ENCODE measurements around the gene DBN1. TPM values are rescaled to one million over a fixed set of nuclear protein-coding genes. Genes with fewer than 3 reads are reported as not detected.

The DBN1 gene
- total and polyA plus RNA-seq, 9 of the 15 experiments (the other 6 are each of a cell fraction or from before 2014, with no cell fraction given): 0.25 to 87.2 (median 27.9) TPM

DNA sequence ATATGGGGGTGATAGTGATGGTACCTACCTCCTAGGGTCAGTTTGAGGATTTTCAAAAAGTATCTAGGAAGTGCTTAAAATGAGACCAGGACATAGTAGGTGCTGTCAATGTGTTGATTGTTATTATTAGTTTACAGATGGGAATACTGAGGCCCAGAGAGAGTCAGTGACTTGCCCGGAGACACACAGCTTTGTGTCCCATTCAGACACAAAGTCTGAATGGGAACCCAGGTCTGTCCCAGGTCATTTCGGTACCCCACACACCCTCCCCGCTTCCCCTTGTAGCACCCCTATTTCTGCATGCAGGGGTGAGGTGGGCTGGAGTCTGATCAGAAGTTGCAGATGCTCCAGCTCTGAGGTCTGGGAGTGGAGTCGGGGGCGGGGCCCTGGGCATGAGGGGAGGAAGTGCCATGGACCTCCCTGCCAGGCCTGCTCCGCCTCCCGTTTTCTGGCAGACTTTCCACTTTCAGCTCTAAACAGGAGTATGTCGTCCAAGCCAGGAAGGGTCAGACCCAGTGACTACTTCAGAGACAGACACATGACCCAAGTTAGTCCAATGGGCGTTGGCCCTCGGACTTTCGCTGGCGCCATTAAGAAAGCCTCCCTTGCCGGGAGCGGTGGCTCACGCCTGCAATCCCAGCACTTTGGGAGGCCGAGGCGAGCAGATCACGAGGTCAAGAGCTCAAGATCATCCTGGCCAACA, 3.2 kb upstream of the DBN1 start:
- in situ Hi-C loops (cut with MboI): no loop called here
- Histone ChIP-seq H3K27me3 (ENCODE audit: control insufficient read depth in 2 of 2, insufficient read depth in 2 of 2, low read length in 2 of 2) (no peaks in the 10 kb centered on the region), H3K9me1 (ENCODE audit: control insufficient read depth, insufficient read depth, low read length) (no peaks in the 10 kb centered on the region), H3K4me3 (no peak overlapping the region), H3K27ac (ENCODE audit: extremely low read depth, low read depth, low read length) (peak overlapping the region; percentile 45; the same call in 2 of the 3 replicates), H3K79me2 (ENCODE audit: control insufficient read depth, insufficient read depth, low read length) (peaks cover 12% of the 10 kb centered on the region), H3K4me2 (ENCODE audit: insufficient read depth, low read length) (no peak overlapping the region), H3K4me1 (replicated peaks in 1 of 2; ENCODE audit: control insufficient read depth in 2 of 2, insufficient read depth in 2 of 2, low read length in 2 of 2) (peaks cover 35 to 56% of the 10 kb centered on the region in 2 experiments), H3K9ac (ENCODE audit: insufficient read depth in 1 of 2, low read depth in 2 of 2, low read length in 2 of 2) (no peak overlapping the region), H2AFZ (ENCODE audit: low read depth, low read length) (peak overlapping the region; percentile 56; the same call in 1 of the 2 replicates), H4K20me1 (replicated peaks; ENCODE audit: control insufficient read depth, insufficient read depth, low read length) (no peaks in the 10 kb centered on the region), H3K36me3 (ENCODE audit: control insufficient read depth, insufficient read depth, low read length) (peaks cover 12% of the 10 kb centered on the region; the same call in 2 of the 3 replicates), H3K9me3 (replicated peaks; ENCODE audit: control insufficient read depth, insufficient read depth, low read depth, low read length) (no peaks in the 10 kb centered on the region)
- intact Hi-C loops (cut with micrococcal nuclease): no loop called here
- DNase-seq (ENCODE audit: extremely low read depth in 1 of 4, low spot score in 3 of 4): peak in 1 of 4 experiments; percentile 31
- POLR2A ChIA-PET: interaction anchor here (0.6 to 5.4 kb wide), 11 partner anchors 9 to 482 kb away, joined by 3 to 30 read pairs (median 4); no protein-coding TSS in a partner anchor
- ATAC-seq: no peak
- BruUV-seq (replicated peaks): no TSS peak
- 59% methylated on average over 17 of the region's 18 CpGs for WGBS (ENCODE audit: insufficient coverage, low coverage, missing lambda C conversion rate)
- CTCF ChIA-PET (ENCODE audit: low intra/inter-chr PET ratio): no interaction called here
- peak; percentile 73 for FAIRE-seq
- no peak for TF ChIP-seq ZNF134 (CRISPR knock-in tag; conservative IDR thresholded peaks at IDR 0.05)
- peak; percentile 21; the same call in 1 of the 2 replicates for TF ChIP-seq RBFOX2 (IDR thresholded peaks at IDR 0.05; ENCODE audit: low read depth, low read length)
- TF ChIP-seq, protein P1, sequence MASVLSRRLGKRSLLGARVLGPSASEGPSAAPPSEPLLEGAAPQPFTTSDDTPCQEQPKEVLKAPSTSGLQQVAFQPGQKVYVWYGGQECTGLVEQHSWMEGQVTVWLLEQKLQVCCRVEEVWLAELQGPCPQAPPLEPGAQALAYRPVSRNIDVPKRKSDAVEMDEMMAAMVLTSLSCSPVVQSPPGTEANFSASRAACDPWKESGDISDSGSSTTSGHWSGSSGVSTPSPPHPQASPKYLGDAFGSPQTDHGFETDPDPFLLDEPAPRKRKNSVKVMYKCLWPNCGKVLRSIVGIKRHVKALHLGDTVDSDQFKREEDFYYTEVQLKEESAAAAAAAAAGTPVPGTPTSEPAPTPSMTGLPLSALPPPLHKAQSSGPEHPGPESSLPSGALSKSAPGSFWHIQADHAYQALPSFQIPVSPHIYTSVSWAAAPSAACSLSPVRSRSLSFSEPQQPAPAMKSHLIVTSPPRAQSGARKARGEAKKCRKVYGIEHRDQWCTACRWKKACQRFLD (CRISPR knock-in tag; IDR thresholded peaks at IDR 0.05): no peak
- TF ChIP-seq KAT7 (CRISPR knock-in tag; IDR thresholded peaks at IDR 0.05; ENCODE audit: borderline replicate concordance): no peak
- TF ChIP-seq ZKSCAN1 (IDR thresholded peaks at IDR 0.05; ENCODE audit: low read depth, low read length): 0 out of 2 replicates have a peak, but pooled peaks have one; percentile 26
- TF ChIP-seq CEBPB (tag; IDR thresholded peaks at IDR 0.05): no peak
- TF ChIP-seq EZH2 (IDR thresholded peaks at IDR 0.05; ENCODE audit: borderline replicate concordance, low read depth, low read length): no peak
- peak; percentile 64; the same call in 1 of the 2 replicates for TF ChIP-seq ZBTB33 (CRISPR knock-in tag; IDR thresholded peaks at IDR 0.05)
- no peak for TF ChIP-seq HMBOX1 (IDR thresholded peaks at IDR 0.05)
- no peak for TF ChIP-seq TRIM28 (IDR thresholded peaks at IDR 0.05)
- TF ChIP-seq PML (IDR thresholded peaks at IDR 0.05; ENCODE audit: low read length): no peak
- no peak for TF ChIP-seq ZNF354B (CRISPR knock-in tag; IDR thresholded peaks at IDR 0.05)
- TF ChIP-seq ESRRA (IDR thresholded peaks at IDR 0.05; ENCODE audit: borderline replicate concordance, low read depth): peak; percentile 86
- no peak for TF ChIP-seq TGIF2 (CRISPR knock-in tag; IDR thresholded peaks at IDR 0.05)
- TF ChIP-seq E2F3 (CRISPR knock-in tag; IDR thresholded peaks at IDR 0.05): no peak
- no peak for TF ChIP-seq MAFF (IDR thresholded peaks at IDR 0.05; ENCODE audit: low read length)
- TF ChIP-seq ZNF586 (CRISPR knock-in tag; conservative IDR thresholded peaks at IDR 0.05): no peak
- no peak for TF ChIP-seq NCOA4 (IDR thresholded peaks at IDR 0.05; ENCODE audit: partially characterized antibody)
- TF ChIP-seq GABPB1 (CRISPR knock-in tag; IDR thresholded peaks at IDR 0.05): no peak
- no peak for TF ChIP-seq COPS2 (conservative IDR thresholded peaks at IDR 0.05)
- TF ChIP-seq BCOR (IDR thresholded peaks at IDR 0.05): peak; percentile 79

All from K562 (cell line).